ENCODE results near the gene SNAI3.
A peak's percentile ranks its signal among the peaks of the same experiment; 100 is the strongest.

Gene SNAI3

GRCh38 chr16:88696441-88696840, 10.1 kb upstream of the SNAI3 start:
- no peak for TF ChIP-seq CTCF (IDR thresholded peaks at IDR 0.05; ENCODE audit: poor library complexity, severe bottlenecking)
- no peak overlapping the region for H3K4me3 ChIP-seq (ENCODE audit: severe bottlenecking)
- H3K36me3 ChIP-seq (ENCODE audit: low read depth), result peaks cover 20% of the 10 kb centered on the region
- H3K27ac ChIP-seq (ENCODE audit: poor library complexity, severe bottlenecking), result no peak overlapping the region
- DNase-seq (ENCODE audit: low spot score) (no peak), ATAC-seq (ENCODE audit: low read depth) (no peak)
- H3K27me3 ChIP-seq (ENCODE audit: insufficient read depth, poor library complexity, severe bottlenecking), result no peaks in the 10 kb centered on the region
- no peaks in the 10 kb centered on the region for H3K9me3 ChIP-seq (ENCODE audit: severe bottlenecking)
- peaks cover 7% of the 10 kb centered on the region for H3K4me1 ChIP-seq (ENCODE audit: insufficient read depth, poor library complexity, severe bottlenecking)

GRCh38 chr16:88695753-88696152, 9.4 kb upstream of the SNAI3 start:
- ATAC-seq (ENCODE audit: low read depth) (no peak), DNase-seq (ENCODE audit: low spot score) (no peak)
- H3K36me3 ChIP-seq (ENCODE audit: low read depth), result peaks cover 20% of the 10 kb centered on the region
- no peak for TF ChIP-seq CTCF (IDR thresholded peaks at IDR 0.05; ENCODE audit: poor library complexity, severe bottlenecking)
- H3K9me3 ChIP-seq (ENCODE audit: severe bottlenecking), result no peaks in the 10 kb centered on the region
- H3K4me3 ChIP-seq (ENCODE audit: severe bottlenecking), result no peak overlapping the region
- H3K4me1 ChIP-seq (ENCODE audit: insufficient read depth, poor library complexity, severe bottlenecking), result peaks cover 1% of the 10 kb centered on the region
- H3K27me3 ChIP-seq (ENCODE audit: insufficient read depth, poor library complexity, severe bottlenecking), result no peaks in the 10 kb centered on the region
- no peak overlapping the region for H3K27ac ChIP-seq (ENCODE audit: poor library complexity, severe bottlenecking)

- no peak overlapping the region for H3K27ac ChIP-seq (ENCODE audit: poor library complexity, severe bottlenecking)
- no peaks in the 10 kb centered on the region for H3K4me1 ChIP-seq (ENCODE audit: insufficient read depth, poor library complexity, severe bottlenecking)
- peak; percentile 4; the same call in 1 of the 3 replicates for ATAC-seq (ENCODE audit: low read depth)
- H3K36me3 ChIP-seq (ENCODE audit: low read depth), result peaks cover 16% of the 10 kb centered on the region
- H3K27me3 ChIP-seq (ENCODE audit: insufficient read depth, poor library complexity, severe bottlenecking), result no peaks in the 10 kb centered on the region
- no peak for DNase-seq (ENCODE audit: low spot score)
- H3K9me3 ChIP-seq (ENCODE audit: severe bottlenecking), result no peaks in the 10 kb centered on the region
- no peak for TF ChIP-seq CTCF (IDR thresholded peaks at IDR 0.05; ENCODE audit: poor library complexity, severe bottlenecking)
- H3K4me3 ChIP-seq (ENCODE audit: severe bottlenecking), result no peak overlapping the region
Measured at GRCh38 chr16:88695218-88695617, 8.9 kb upstream of the SNAI3 start.

- no peaks in the 10 kb centered on the region for H3K27me3 ChIP-seq (ENCODE audit: insufficient read depth, poor library complexity, severe bottlenecking)
- H3K9me3 ChIP-seq (ENCODE audit: severe bottlenecking), result no peaks in the 10 kb centered on the region
- H3K4me3 ChIP-seq (ENCODE audit: severe bottlenecking), result no peak overlapping the region
- ATAC-seq (ENCODE audit: low read depth) (no peak), DNase-seq (ENCODE audit: low spot score) (no peak)
- H3K36me3 ChIP-seq (ENCODE audit: low read depth), result peaks cover 16% of the 10 kb centered on the region
- TF ChIP-seq CTCF (IDR thresholded peaks at IDR 0.05; ENCODE audit: poor library complexity, severe bottlenecking), result no peak
- no peak overlapping the region for H3K27ac ChIP-seq (ENCODE audit: poor library complexity, severe bottlenecking)
- no peaks in the 10 kb centered on the region for H3K4me1 ChIP-seq (ENCODE audit: insufficient read depth, poor library complexity, severe bottlenecking)
Measured at GRCh38 chr16:88694221-88695087, 8.1 kb upstream of the SNAI3 start.
